BLaER1 treated with 17β-estradiol and CSF1 and Interleukin-3, amounts not matched to agents 10 nM and 100 nM (cell line): ENCODE measurements around the gene SEMA6B.

Experiments
- H3K27ac ChIP-seq, 11 experiments: shearing (Covaris generic); formaldehyde crosslinking; 2 replicates each; pipeline ENCODE4 v1.8.1; 2022
- H3K27me3 ChIP-seq, 11 experiments: shearing (Covaris generic); formaldehyde crosslinking; 2 replicates each; pipeline ENCODE4 v1.8.1; 2022
- H3K36me3 ChIP-seq, 11 experiments: shearing (Covaris generic); formaldehyde crosslinking; 2 replicates each; pipeline ENCODE4 v1.8.1; 2022
- H3K4me1 ChIP-seq, 10 experiments: shearing (Covaris generic); formaldehyde crosslinking; 2 replicates each; pipeline ENCODE4 v1.8.1; 2022
- H3K4me2 ChIP-seq, 11 experiments: shearing (Covaris generic); formaldehyde crosslinking; 2 replicates each; pipeline ENCODE4 v1.8.1; 2022
- H3K4me3 ChIP-seq, 10 experiments: shearing (Covaris generic); formaldehyde crosslinking; 2 replicates each; pipeline ENCODE4 v1.8.1; 2022
- H3K9ac ChIP-seq, 11 experiments: shearing (Covaris generic); formaldehyde crosslinking; 2 replicates each; pipeline ENCODE4 v1.8.1; 2022
- H3K9me3 ChIP-seq, 11 experiments: shearing (Covaris generic); formaldehyde crosslinking; replicated peaks in 1 of 11; 2 replicates each; pipeline ENCODE4 v1.8.1; 2022
- H4K20me1 ChIP-seq, 11 experiments: shearing (Covaris generic); formaldehyde crosslinking; 2 replicates each; pipeline ENCODE4 v1.8.1; 2022
- Cebpa-rat ChIP-seq, 11 experiments: shearing (Covaris generic); IDR thresholded peaks; 2 replicates each; pipeline ENCODE4 v1.8.1; 2022

SEMA6B gene

DNA sequence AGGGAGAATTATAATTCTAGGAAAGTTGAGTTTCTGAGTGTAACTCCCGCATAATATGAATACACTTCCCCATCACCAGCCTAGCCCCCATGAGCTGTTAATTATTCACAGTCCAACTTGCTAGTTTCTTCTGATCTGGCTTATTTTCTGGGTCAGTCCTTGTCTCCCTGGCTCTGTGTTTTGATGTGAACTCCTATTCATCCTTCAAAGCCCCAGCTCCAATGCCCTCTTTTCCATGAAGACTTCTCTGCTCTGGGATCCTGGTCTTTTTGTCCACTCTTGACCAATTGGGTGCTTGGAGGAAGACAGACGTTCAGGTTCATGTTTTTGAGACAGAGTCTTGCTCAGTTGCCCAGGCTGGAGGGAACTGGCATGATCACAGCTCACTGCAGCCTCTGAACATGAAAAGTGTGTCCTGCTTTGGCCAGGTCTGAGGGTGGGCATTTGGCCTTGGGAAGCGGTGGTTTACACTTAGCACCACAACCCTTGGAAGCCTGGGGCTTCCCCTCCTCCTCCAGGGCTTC is 20.3 kb downstream of the SEMA6B start:
- H3K27ac ChIP-seq = peak overlapping the region; percentile 29 to 84 (median 77); a peak in 20 of 22 replicates
- H3K9me3 ChIP-seq = peaks cover 9 to 15% (median 11%) of the 10 kb centered on the region in 11 experiments; a peak in 21 of 22 replicates
- peak overlapping the region in 5 of 10 experiments; percentile 39 to 60 (median 46); a peak in 9 of 20 replicates for H3K4me3 ChIP-seq
- no peaks in the 10 kb centered on the region for H4K20me1 ChIP-seq
- H3K36me3 ChIP-seq = peaks cover 0 to 7% (median 0%) of the 10 kb centered on the region in 11 experiments; a peak in 2 of 22 replicates
- TF ChIP-seq Cebpa-rat (IDR thresholded peaks at IDR 0.05) = no peak
- H3K4me2 ChIP-seq = peak overlapping the region; percentile 60 to 95 (median 78); a peak in 21 of 22 replicates
- H3K9ac ChIP-seq = peak overlapping the region in 8 of 11 experiments; percentile 9 to 68 (median 55); a peak in 11 of 22 replicates
- peaks cover 0 to 14% (median 0%) of the 10 kb centered on the region in 11 experiments; a peak in 6 of 22 replicates for H3K27me3 ChIP-seq
- H3K4me1 ChIP-seq = peaks cover 22 to 91% (median 68%) of the 10 kb centered on the region in 10 experiments

DNA sequence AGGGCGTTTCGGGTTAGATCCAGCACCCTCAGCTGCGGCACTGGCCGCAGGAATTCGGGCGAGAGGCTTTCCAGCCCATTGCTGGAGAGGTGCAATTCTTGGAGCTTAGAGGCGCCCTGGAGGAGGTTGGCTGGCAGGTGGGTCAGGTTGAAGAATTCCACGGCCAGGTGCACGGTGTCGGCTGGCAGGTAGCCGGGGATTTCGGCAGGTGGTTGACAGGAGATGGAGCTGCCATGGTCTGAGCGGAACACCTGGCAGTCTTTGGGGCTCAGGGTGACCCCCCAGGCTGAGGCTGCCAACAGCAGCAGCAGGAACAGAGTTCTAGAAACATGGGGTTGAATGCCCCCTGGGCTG is 20.9 kb downstream of the SEMA6B start:
- H3K9ac ChIP-seq = peak overlapping the region in 2 of 11 experiments; percentile 20 to 67; a peak in 3 of 22 replicates
- H3K4me1 ChIP-seq = peaks cover 22 to 84% (median 66%) of the 10 kb centered on the region in 10 experiments
- peak overlapping the region in 2 of 10 experiments; percentile 45 to 60; a peak in 3 of 20 replicates for H3K4me3 ChIP-seq
- peaks cover 9 to 15% (median 11%) of the 10 kb centered on the region in 11 experiments; a peak in 21 of 22 replicates for H3K9me3 ChIP-seq
- H3K27me3 ChIP-seq = peaks cover 0 to 14% (median 0%) of the 10 kb centered on the region in 11 experiments; a peak in 6 of 22 replicates
- H3K36me3 ChIP-seq = peaks cover 0 to 7% (median 0%) of the 10 kb centered on the region in 11 experiments; a peak in 2 of 22 replicates
- H3K27ac ChIP-seq = peak overlapping the region in 6 of 11 experiments; percentile 77 to 84 (median 80); a peak in 9 of 22 replicates
- H3K4me2 ChIP-seq = peak overlapping the region in 8 of 11 experiments; percentile 32 to 95 (median 80); a peak in 12 of 22 replicates
- no peaks in the 10 kb centered on the region for H4K20me1 ChIP-seq
- no peak; a peak in 1 of 22 replicates for TF ChIP-seq Cebpa-rat (IDR thresholded peaks at IDR 0.05)

DNA sequence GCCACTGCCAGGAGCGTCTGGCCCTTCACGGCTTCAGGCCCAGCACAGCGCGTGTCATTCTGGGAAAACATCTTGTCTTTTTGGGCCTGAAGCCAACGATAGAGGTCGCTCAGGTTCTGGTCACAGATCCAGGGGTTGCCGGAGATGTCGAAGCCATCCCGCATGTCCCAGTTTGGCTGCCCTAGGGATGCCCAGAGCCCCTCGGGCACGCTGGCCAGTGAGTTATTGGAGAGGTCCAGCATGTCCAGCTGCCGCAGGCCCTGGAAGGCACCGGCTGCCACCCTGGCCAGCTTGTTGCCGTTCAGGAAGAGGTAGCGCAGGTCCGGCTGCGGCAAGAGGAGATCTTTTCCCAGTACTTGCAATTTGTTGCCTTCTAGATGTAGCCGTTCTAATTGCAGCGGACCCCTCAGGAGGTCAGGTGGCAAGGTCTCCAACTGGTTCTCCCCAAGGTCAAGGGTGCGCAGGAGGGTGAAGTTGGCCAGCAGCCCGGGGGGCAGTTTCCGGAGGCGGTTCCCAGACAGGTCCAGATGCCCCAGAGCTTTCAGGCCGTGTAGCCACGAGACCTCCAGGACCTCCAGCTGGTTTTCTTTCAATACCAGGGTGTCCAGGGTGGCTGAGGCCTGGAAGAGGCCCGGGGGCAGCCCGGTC is 21.4 kb downstream of the SEMA6B start:
- Histone ChIP-seq H3K36me3 (peaks cover 0 to 7% (median 0%) of the 10 kb centered on the region in 11 experiments; a peak in 2 of 22 replicates), H3K27ac (peak overlapping the region in 4 of 11 experiments; percentile 80 to 84 (median 80); a peak in 6 of 22 replicates), H3K4me2 (peak overlapping the region in 8 of 11 experiments; percentile 18 to 95 (median 77); a peak in 12 of 22 replicates), H4K20me1 (no peaks in the 10 kb centered on the region), H3K9me3 (peaks cover 9 to 15% (median 11%) of the 10 kb centered on the region in 11 experiments; a peak in 21 of 22 replicates), H3K4me1 (peaks cover 22 to 81% (median 65%) of the 10 kb centered on the region in 10 experiments), H3K9ac (peak overlapping the region in 4 of 11 experiments; percentile 4 to 67 (median 8); a peak in 3 of 22 replicates), H3K4me3 (peak overlapping the region in 2 of 10 experiments; percentile 45 to 60; a peak in 4 of 20 replicates), H3K27me3 (peaks cover 0 to 14% (median 0%) of the 10 kb centered on the region in 11 experiments; a peak in 6 of 22 replicates)
- TF ChIP-seq Cebpa-rat (IDR thresholded peaks at IDR 0.05) = no peak

DNA sequence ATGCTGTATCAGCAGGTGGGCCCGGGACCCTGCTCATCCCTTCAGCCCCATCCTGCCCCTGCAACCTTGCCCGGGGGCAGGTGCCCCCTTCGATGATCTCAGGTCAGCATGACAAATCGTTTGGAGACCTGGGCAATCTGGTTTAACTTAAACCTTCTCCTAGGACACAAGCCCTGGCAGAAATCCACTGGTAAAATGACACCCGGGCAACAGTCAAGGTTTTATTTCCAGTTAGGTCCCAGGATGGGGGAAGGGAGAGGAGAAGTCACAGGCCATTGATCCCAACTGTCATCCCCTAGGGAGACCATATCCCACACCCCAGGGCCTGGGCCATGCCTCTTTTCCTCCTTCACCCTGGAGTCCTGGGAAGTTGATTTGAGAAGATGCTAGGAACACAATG is 22.7 kb downstream of the SEMA6B start:
- no peak for TF ChIP-seq Cebpa-rat (IDR thresholded peaks at IDR 0.05)
- H3K27me3 ChIP-seq = peaks cover 0 to 14% (median 0%) of the 10 kb centered on the region in 11 experiments; a peak in 6 of 22 replicates
- H3K9ac ChIP-seq = peak overlapping the region in 6 of 11 experiments; percentile 18 to 32 (median 28); a peak in 4 of 22 replicates
- no peaks in the 10 kb centered on the region for H4K20me1 ChIP-seq
- H3K27ac ChIP-seq = peak overlapping the region in 4 of 11 experiments; percentile 9 to 84 (median 30); a peak in 5 of 22 replicates
- H3K9me3 ChIP-seq = peaks cover 9 to 15% (median 11%) of the 10 kb centered on the region in 11 experiments; a peak in 21 of 22 replicates
- H3K4me2 ChIP-seq = peak overlapping the region in 9 of 11 experiments; percentile 32 to 95 (median 52); a peak in 18 of 22 replicates
- H3K4me3 ChIP-seq = no peak overlapping the region; a peak in 1 of 20 replicates
- peaks cover 0 to 7% (median 0%) of the 10 kb centered on the region in 11 experiments; a peak in 2 of 22 replicates for H3K36me3 ChIP-seq
- peaks cover 22 to 71% (median 55%) of the 10 kb centered on the region in 10 experiments for H3K4me1 ChIP-seq

DNA sequence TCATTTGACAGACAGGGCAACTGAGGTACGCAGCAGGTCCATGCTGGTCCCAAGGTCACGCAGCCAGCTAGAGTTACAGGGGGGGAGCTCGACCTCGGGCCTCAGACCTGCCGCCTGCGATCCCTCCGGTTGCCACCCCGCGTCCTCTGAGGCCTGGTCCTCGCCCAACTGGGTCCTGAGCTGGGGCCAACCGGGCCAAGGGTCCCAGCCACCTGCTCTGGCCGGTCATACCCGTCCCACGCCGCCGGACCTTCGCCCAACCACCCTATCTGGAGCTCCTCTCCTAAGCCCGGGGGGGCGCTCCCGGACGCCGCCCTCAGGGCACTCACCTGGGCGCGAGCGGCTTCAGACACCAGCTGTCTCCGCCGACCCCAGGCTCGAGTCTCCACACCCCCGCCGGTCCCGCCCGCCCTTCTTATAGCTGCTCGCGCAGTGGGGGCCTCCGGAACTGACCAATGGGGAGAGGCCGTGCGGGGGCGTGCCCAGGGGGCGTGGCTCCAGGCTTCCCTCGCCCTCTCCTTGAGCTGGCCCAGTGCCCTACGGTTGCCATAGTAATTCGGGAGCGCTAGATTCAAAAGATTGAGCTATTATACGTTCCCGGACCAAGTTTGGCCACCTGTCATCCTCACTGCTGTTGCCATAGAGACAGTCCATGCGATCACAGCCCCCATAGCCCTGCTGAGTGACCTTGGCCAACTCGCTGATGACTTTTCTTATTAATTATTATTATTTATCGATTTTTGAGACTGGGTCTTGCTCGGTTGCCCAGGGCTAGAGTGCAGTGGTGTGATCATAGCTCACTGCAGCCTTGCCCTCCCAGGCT is 24.4 kb downstream of the SEMA6B start, which contains the start of gene PLIN5:
Gene PLIN5, minus strand, starts transcription at position 389 of the 823 bp plus-strand sequence. CDS start 1,150 bp downstream, outside the sequence.
- peaks cover 17 to 57% (median 41%) of the 10 kb centered on the region in 10 experiments for H3K4me1 ChIP-seq
- H3K27ac ChIP-seq = no peak within 1 kb of the TSS
- no peak for TF ChIP-seq Cebpa-rat (IDR thresholded peaks at IDR 0.05)
- no peak within 1 kb of the TSS for H3K4me3 ChIP-seq
- peak within 1 kb of the TSS in 9 of 11 experiments; percentile 4 to 84 (median 31); a peak in 9 of 22 replicates for H3K4me2 ChIP-seq
- no peak within 1 kb of the TSS for H3K9ac ChIP-seq
- H3K9me3 ChIP-seq = no peaks in the 10 kb centered on the region
- peaks cover 0 to 14% (median 0%) of the 10 kb centered on the region in 11 experiments; a peak in 6 of 22 replicates for H3K27me3 ChIP-seq
- H4K20me1 ChIP-seq = no peaks in the 10 kb centered on the region
- H3K36me3 ChIP-seq = no peaks in the 10 kb centered on the region

GRCh38 chr19:4533835-4534424 is 25.6 kb downstream of the SEMA6B start:
- Histone ChIP-seq H3K4me1 (peaks cover 8 to 46% (median 31%) of the 10 kb centered on the region in 10 experiments; a peak in 17 of 20 replicates), H3K27ac (no peak overlapping the region), H4K20me1 (no peaks in the 10 kb centered on the region), H3K4me3 (no peak overlapping the region), H3K9ac (no peak overlapping the region), H3K27me3 (peaks cover 0 to 14% (median 0%) of the 10 kb centered on the region in 11 experiments; a peak in 6 of 22 replicates), H3K36me3 (no peaks in the 10 kb centered on the region), H3K9me3 (no peaks in the 10 kb centered on the region), H3K4me2 (no peak overlapping the region)
- no peak for TF ChIP-seq Cebpa-rat (IDR thresholded peaks at IDR 0.05)

DNA sequence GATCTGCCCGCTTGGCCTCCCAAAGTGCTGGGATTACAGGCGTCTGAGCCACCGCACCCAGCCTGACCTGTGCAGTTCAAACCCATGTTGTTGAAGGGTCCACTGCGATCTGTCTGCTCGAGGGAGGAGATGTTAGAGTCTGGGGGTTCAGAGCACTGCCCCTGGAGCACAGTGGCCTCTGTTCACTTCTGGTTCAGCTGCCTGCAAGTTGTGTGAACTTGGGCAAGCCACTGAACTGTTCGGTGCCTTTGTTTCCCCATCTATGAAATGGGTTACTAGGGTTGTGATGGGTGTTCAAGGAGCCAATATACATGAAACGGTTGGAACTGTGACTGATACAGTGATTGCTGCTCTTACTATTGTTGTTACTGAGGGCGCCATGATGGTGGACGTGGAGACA is 26.1 kb downstream of the SEMA6B start:
- peaks cover 6 to 40% (median 28%) of the 10 kb centered on the region in 10 experiments; a peak in 17 of 20 replicates for H3K4me1 ChIP-seq
- no peak for TF ChIP-seq Cebpa-rat (IDR thresholded peaks at IDR 0.05)
- H3K9ac ChIP-seq = no peak overlapping the region

More for the DNA sequence above, 26.1 kb downstream of the SEMA6B start:
- no peak overlapping the region for H3K27ac ChIP-seq
- no peaks in the 10 kb centered on the region for H4K20me1 ChIP-seq
- no peaks in the 10 kb centered on the region for H3K36me3 ChIP-seq
- no peak overlapping the region for H3K4me3 ChIP-seq
- peaks cover 0 to 14% (median 0%) of the 10 kb centered on the region in 11 experiments; a peak in 6 of 22 replicates for H3K27me3 ChIP-seq
- no peak overlapping the region for H3K4me2 ChIP-seq
- H3K9me3 ChIP-seq = no peaks in the 10 kb centered on the region
